NB4 (cell line): ENCODE data around the gene MRPL28.

Experiments
- DNase-seq: peaks from one replicate; pipeline ENCODE4 v3.0.0; 2010; ENCODE audit warnings: low read depth
- H3K4me3 ChIP-seq: one replicate; pipeline ENCODE4 v1.5.1; 2011; ENCODE audit warnings: mild to moderate bottlenecking, low read depth, low read length, moderate library complexity
- CTCF ChIP-seq: IDR thresholded peaks from one replicate; pipeline ENCODE4 v1.5.1; 2012; ENCODE audit warnings: low read depth, low read length
- MAX ChIP-seq: IDR thresholded peaks from 2 replicates; pipeline ENCODE4 v1.6.1; 2011; ENCODE audit warnings: low read depth, low read length
- MYC ChIP-seq: IDR thresholded peaks from 2 replicates; pipeline ENCODE4 v1.6.1; 2011; ENCODE audit warnings: low read depth, low read length
- POLR2A ChIP-seq: IDR thresholded peaks from 2 replicates; pipeline ENCODE4 v1.6.1; 2011; ENCODE audit warnings: mild to moderate bottlenecking; ENCODE audit not compliant: insufficient read length; ENCODE audit errors: extremely low read depth

MRPL28 gene

GRCh38 chr16:377419-377951 is 7.1 kb upstream of the MRPL28 start:
- no peak for TF ChIP-seq POLR2A
- TF ChIP-seq MAX: no peak
- TF ChIP-seq MYC: no peak
- TF ChIP-seq CTCF: no peak
- no peak overlapping the region for H3K4me3 ChIP-seq
- DNase-seq: no peak

- no peak overlapping the region for H3K4me3 ChIP-seq
- DNase-seq: no peak
- TF ChIP-seq MAX: no peak
- TF ChIP-seq MYC: no peak
- TF ChIP-seq POLR2A: no peak
- TF ChIP-seq CTCF: no peak
Observed at GRCh38 chr16:376817-377418, 6.6 kb upstream of the MRPL28 start.

- no peak overlapping the region for H3K4me3 ChIP-seq
- TF ChIP-seq POLR2A: no peak
- DNase-seq: no peak
Observed at GRCh38 chr16:375927-376816, 5.8 kb upstream of the MRPL28 start.

- TF ChIP-seq MYC: no peak
- TF ChIP-seq POLR2A: no peak
- no peak for TF ChIP-seq MAX
- no peak for TF ChIP-seq CTCF
- no peak for DNase-seq
- no peak overlapping the region for H3K4me3 ChIP-seq
Observed at GRCh38 chr16:375212-375611, 4.9 kb upstream of the MRPL28 start.

GRCh38 chr16:374616-374926 is 4.2 kb upstream of the MRPL28 start:
- TF ChIP-seq MYC (no peak), MAX (no peak), POLR2A (no peak), CTCF (no peak)
- DNase-seq: no peak
- no peak overlapping the region for H3K4me3 ChIP-seq

GRCh38 chr16:373848-374615 is 3.7 kb upstream of the MRPL28 start:
- no peak for DNase-seq
- no peak overlapping the region for H3K4me3 ChIP-seq
- TF ChIP-seq MYC (no peak), CTCF (no peak), POLR2A (no peak), MAX (no peak)
